Right atrium auricular region (tissue), 2 donors: ENCODE results near the gene TBL2. TPM values are rescaled to one million over a fixed set of nuclear protein-coding genes. Genes with fewer than 3 reads are reported as not detected.
"Not testable (repeated sequence)": the region's sequence is repeated elsewhere in the genome, so short reads cannot be mapped to it uniquely, and the experiment has no call there.

Experiments used
- DNase-seq: peaks from one replicate; pipeline ENCODE4 v3.0.0-alpha.2; 2019; ENCODE audit warnings: low spot score
- H3K27ac ChIP-seq, 2 donors: fragments of 200-600 bp; sonication (generic); 1 replicate in 1 of 2; 2 replicates in 1 of 2; pipeline ENCODE4 v1.5.1; 2016 to 2019
- H3K27me3 ChIP-seq, 2 donors: fragments of 200-600 bp; sonication (generic); one replicate each; pipeline versions ENCODE4 v1.5.1 to v1.6.0; 2017 to 2019
- H3K36me3 ChIP-seq: fragments of 200-600 bp; sonication (generic); one replicate; pipeline ENCODE4 v1.5.1; 2016
- H3K4me1 ChIP-seq, 2 donors: fragments of 200-600 bp; sonication (generic); one replicate each; pipeline versions ENCODE4 v1.5.1 to v1.6.0; 2017 to 2019
- H3K4me3 ChIP-seq, 2 donors: fragments of 200-600 bp; sonication (generic); 1 replicate in 1 of 2; 2 replicates in 1 of 2; pipeline ENCODE4 v1.5.1; 2017 to 2019; ENCODE audit warnings: mild to moderate bottlenecking in 1 of 2, moderate library complexity in 1 of 2
- H3K9me3 ChIP-seq, 2 donors: fragments of 200-600 bp; sonication (generic); one replicate each; pipeline ENCODE4 v1.5.1; 2019
- CTCF ChIP-seq, 2 donors: fragments of 200-600 bp; sonication (generic); IDR thresholded peaks; one replicate each; pipeline ENCODE4 v1.5.1; 2019; ENCODE audit warnings: antibody characterized with exemption in 2 of 2
- total RNA-seq, 2 donors: library from RNA; depleted of rRNA; stranded (reverse); fragments of >200 nt; gene quantifications; one replicate each; pipeline ENCODE4 v1.1.0, GENCODE V29; 2016

TBL2 gene
- total RNA-seq, 2 donors from 2014 or later: 20.5 to 28.3 TPM

GRCh38 chr7:73556208-73557107, 21.9 kb downstream of the TBL2 start:
- DNase-seq: no peak
- H3K4me3 ChIP-seq: peak overlapping the region; percentile 75 to 94
- H3K9me3 ChIP-seq: no peaks in the 10 kb centered on the region
- H3K27me3 ChIP-seq: no peaks in the 10 kb centered on the region
- peak overlapping the region; percentile 98 to 99 for H3K27ac ChIP-seq
- peaks cover 18% of the 10 kb centered on the region for H3K36me3 ChIP-seq
- TF ChIP-seq CTCF (IDR thresholded peaks at IDR 0.05): no peak
- peaks cover 0 to 41% of the 10 kb centered on the region in 2 donors for H3K4me1 ChIP-seq

- no peaks in the 10 kb centered on the region for H3K27me3 ChIP-seq
- H3K4me3 ChIP-seq: peak overlapping the region; percentile 75 to 94
- no peaks in the 10 kb centered on the region for H3K9me3 ChIP-seq
- peaks cover 0 to 41% of the 10 kb centered on the region in 2 donors for H3K4me1 ChIP-seq
- TF ChIP-seq CTCF (IDR thresholded peaks at IDR 0.05): no peak
- peaks cover 25% of the 10 kb centered on the region for H3K36me3 ChIP-seq
- no peak for DNase-seq
- peak overlapping the region; percentile 98 to 99 for H3K27ac ChIP-seq
Observed at GRCh38 chr7:73555411-73555982, 22.9 kb downstream of the TBL2 start.

GRCh38 chr7:73550093-73550492, 28.3 kb downstream of the TBL2 start:
- H3K27ac ChIP-seq, H3K27me3 ChIP-seq, H3K9me3 ChIP-seq, DNase-seq, H3K4me3 ChIP-seq: not testable (repeated sequence)
- peaks cover 0 to 25% of the 10 kb centered on the region in 2 donors for H3K4me1 ChIP-seq
- H3K36me3 ChIP-seq: peaks cover 35% of the 10 kb centered on the region

GRCh38 chr7:73549176-73549575, 29.2 kb downstream of the TBL2 start:
- Histone ChIP-seq H3K36me3 (peaks cover 33% of the 10 kb centered on the region), H3K27me3 (no peaks in the 10 kb centered on the region), H3K4me3 (no peak overlapping the region), H3K4me1 (peaks cover 0 to 18% of the 10 kb centered on the region in 2 donors), H3K9me3 (no peaks in the 10 kb centered on the region), H3K27ac (peak overlapping the region in 1 of 2 donors; percentile 16)
- no peak for DNase-seq
- no peak for TF ChIP-seq CTCF (IDR thresholded peaks at IDR 0.05)

- H3K36me3 ChIP-seq: peaks cover 31% of the 10 kb centered on the region
- no peak for TF ChIP-seq CTCF (IDR thresholded peaks at IDR 0.05)
Observed at GRCh38 chr7:73547841-73548240, 30.5 kb downstream of the TBL2 start.

GRCh38 chr7:73544678-73545077, 33.7 kb downstream of the TBL2 start:
- peaks cover 41% of the 10 kb centered on the region for H3K36me3 ChIP-seq
- TF ChIP-seq CTCF (IDR thresholded peaks at IDR 0.05): no peak
- DNase-seq: no peak
- H3K4me1 ChIP-seq: peaks cover 0 to 12% of the 10 kb centered on the region in 2 donors
- H3K27ac ChIP-seq: no peak overlapping the region
- no peaks in the 10 kb centered on the region for H3K27me3 ChIP-seq
- H3K9me3 ChIP-seq: no peaks in the 10 kb centered on the region
- H3K4me3 ChIP-seq: no peak overlapping the region

More at GRCh38 chr7:73547841-73548240, 30.5 kb downstream of the TBL2 start:
- Histone ChIP-seq H3K27ac (no peak overlapping the region), H3K4me3 (no peak overlapping the region), H3K4me1 (peaks cover 0 to 16% of the 10 kb centered on the region in 2 donors), H3K9me3 (no peaks in the 10 kb centered on the region), H3K27me3 (no peaks in the 10 kb centered on the region)
- no peak for DNase-seq
